ENCODE results near the gene GATA3.
A peak's percentile ranks its signal among the peaks of the same experiment; 100 is the strongest.

Gene GATA3

GRCh38 chr10:8065651-8066050, 11.2 kb downstream of the GATA3 start:
- DNase-seq, result no peak

GRCh38 chr10:8066124-8066523, 11.6 kb downstream of the GATA3 start:
- no peak for DNase-seq

- DNase-seq, result no peak
These were observed 12.3 kb downstream of the GATA3 start for GRCh38 chr10:8066797-8067196.

GRCh38 chr10:8069108-8069507, 14.6 kb downstream of the GATA3 start:
- DNase-seq, result no peak

GRCh38 chr10:8069627-8070026, 15.1 kb downstream of the GATA3 start:
- no peak for DNase-seq

GRCh38 chr10:8070440-8070839, 16.0 kb downstream of the GATA3 start:
- DNase-seq, result no peak

GRCh38 chr10:8071006-8071405, 16.5 kb downstream of the GATA3 start:
- DNase-seq, result no peak

GRCh38 chr10:8071666-8072065, 17.2 kb downstream of the GATA3 start:
- DNase-seq, result no peak

GRCh38 chr10:8072211-8072610, 17.7 kb downstream of the GATA3 start:
- DNase-seq, result no peak

GRCh38 chr10:8073691-8074416, 19.4 kb downstream of the GATA3 start:
- DNase-seq, result no peak

GRCh38 chr10:8074881-8075280, 20.4 kb downstream of the GATA3 start:
- no peak for DNase-seq

GRCh38 chr10:8075282-8076260, 21.1 kb downstream of the GATA3 start:
- DNase-seq, result no peak

GRCh38 chr10:8076933-8077332, 22.4 kb downstream of the GATA3 start:
- DNase-seq, result peak in 1 of 2 donors; percentile 53

- no peak for DNase-seq
These were observed 23.5 kb downstream of the GATA3 start for GRCh38 chr10:8078027-8078426.

GRCh38 chr10:8079126-8079525, 24.6 kb downstream of the GATA3 start:
- DNase-seq, result no peak

GRCh38 chr10:8084799-8085198, 30.3 kb downstream of the GATA3 start:
- no peak for DNase-seq

- DNase-seq, result peak; percentile 57 to 82
These were observed 30.8 kb downstream of the GATA3 start for GRCh38 chr10:8085251-8085650.

- no peak for DNase-seq
These were observed 31.8 kb downstream of the GATA3 start for GRCh38 chr10:8086315-8086714.

- DNase-seq, result peak; percentile 34 to 67
These were observed 34.0 kb downstream of the GATA3 start for GRCh38 chr10:8088504-8088903.

- no peak for DNase-seq
These were observed 37.9 kb downstream of the GATA3 start for GRCh38 chr10:8092428-8092827.

- no peak for DNase-seq
These were observed 41.5 kb downstream of the GATA3 start for GRCh38 chr10:8095959-8096358.

GRCh38 chr10:8096931-8097330, 42.4 kb downstream of the GATA3 start:
- DNase-seq, result no peak

GRCh38 chr10:8100366-8100765, 45.9 kb downstream of the GATA3 start:
- DNase-seq, result no peak

All from inflammatory macrophage (primary cell).